ENCODE data around the gene SPA17.

The SPA17 gene

GRCh38 chr11:124739479-124740276 lies 66.0 kb downstream of the SPA17 start, which contains the start of gene NRGN:
NRGN (plus strand) TSS chr11:124739942; CDS start chr11:124740085, 143 bp downstream.
- Histone ChIP-seq H3K36me3 (ENCODE audit: control insufficient read depth in 1 of 2, insufficient read depth in 2 of 2, low read depth in 1 of 2, low read length in 2 of 2) (no peaks in the 10 kb centered on the region), H2AFZ (ENCODE audit: low read depth, low read length) (peak within 1 kb of the TSS; percentile 32), H3K79me1 (replicated peaks; ENCODE audit: low read length, poor library complexity, severe bottlenecking) (no peaks in the 10 kb centered on the region), H3K18ac (ENCODE audit: low read depth in 1 of 2, low read length in 2 of 2) (no peak within 1 kb of the TSS), H3K4me1 (ENCODE audit: control insufficient read depth, insufficient read depth, low read depth, low read length) (peaks cover 12% of the 10 kb centered on the region), H3K9ac (ENCODE audit: low read length) (peak within 1 kb of the TSS; percentile 36), H3K4ac (ENCODE audit: low read depth in 1 of 2, low read length in 2 of 2) (no peak within 1 kb of the TSS), H3K27ac (ENCODE audit: low read length, poor library complexity, severe bottlenecking) (no peak within 1 kb of the TSS), H4K8ac (ENCODE audit: low read length) (no peak within 1 kb of the TSS), H3K14ac (ENCODE audit: low read length in 2 of 2) (no peak within 1 kb of the TSS), H3K4me2 (ENCODE audit: low read length, poor library complexity, severe bottlenecking) (peak within 1 kb of the TSS; percentile 82), H4K91ac (ENCODE audit: low read length) (no peak within 1 kb of the TSS), H2BK5ac (ENCODE audit: low read depth, low read length, poor library complexity, severe bottlenecking) (no peak within 1 kb of the TSS), H3K9me3 (ENCODE audit: control insufficient read depth, low read length) (peaks cover 2% of the 10 kb centered on the region), H3K23ac (ENCODE audit: low read length in 2 of 2) (peak within 1 kb of the TSS in 1 of 2 experiments; percentile 32), H2AK5ac (ENCODE audit: low read length, severe bottlenecking) (no peak within 1 kb of the TSS), H2BK12ac (ENCODE audit: low read length in 2 of 2) (no peak within 1 kb of the TSS), H3K4me3 (ENCODE audit: insufficient read depth in 1 of 2, low read depth in 1 of 2, low read length in 2 of 2) (peak within 1 kb of the TSS; percentile 38 to 74), H3K27me3 (ENCODE audit: control insufficient read depth in 1 of 2, insufficient read depth in 1 of 2, low read length in 2 of 2) (peaks cover 95 to 96% of the 10 kb centered on the region in 2 experiments), H2BK120ac (ENCODE audit: low read depth, low read length) (no peak within 1 kb of the TSS), H2BK15ac (ENCODE audit: low read depth, poor library complexity, severe bottlenecking) (no peak within 1 kb of the TSS)
- DNase-seq: peak; percentile 87
- WGBS: under 1% methylated on average over 43 of the region's 59 CpGs

GRCh38 chr11:124740277-124740882 lies 66.7 kb downstream of the SPA17 start:
- H3K9ac ChIP-seq (ENCODE audit: low read length): no peak overlapping the region
- H3K79me1 ChIP-seq (replicated peaks; ENCODE audit: low read length, poor library complexity, severe bottlenecking): no peaks in the 10 kb centered on the region
- H3K14ac ChIP-seq (ENCODE audit: low read length in 2 of 2): no peak overlapping the region
- H3K9me3 ChIP-seq (ENCODE audit: control insufficient read depth, low read length): peaks cover 2% of the 10 kb centered on the region
- H4K8ac ChIP-seq (ENCODE audit: low read length): no peak overlapping the region
- H3K27ac ChIP-seq (ENCODE audit: low read length, poor library complexity, severe bottlenecking): no peak overlapping the region
- H3K4me1 ChIP-seq (ENCODE audit: control insufficient read depth, insufficient read depth, low read depth, low read length): peaks cover 16% of the 10 kb centered on the region
- H3K4me2 ChIP-seq (ENCODE audit: low read length, poor library complexity, severe bottlenecking): peak overlapping the region; percentile 82
- no peaks in the 10 kb centered on the region for H3K36me3 ChIP-seq (ENCODE audit: control insufficient read depth in 1 of 2, insufficient read depth in 2 of 2, low read depth in 1 of 2, low read length in 2 of 2)
- peak overlapping the region in 1 of 2 experiments; percentile 6 for H3K23ac ChIP-seq (ENCODE audit: low read length in 2 of 2)
- 7% methylated on average over 33 of the region's 37 CpGs for WGBS
- H2BK15ac ChIP-seq (ENCODE audit: low read depth, poor library complexity, severe bottlenecking): no peak overlapping the region
- H3K18ac ChIP-seq (ENCODE audit: low read depth in 1 of 2, low read length in 2 of 2): no peak overlapping the region
- H2AFZ ChIP-seq (ENCODE audit: low read depth, low read length): peak overlapping the region; percentile 32
- no peak overlapping the region for H2AK5ac ChIP-seq (ENCODE audit: low read length, severe bottlenecking)
- no peak for DNase-seq
- no peak overlapping the region for H2BK12ac ChIP-seq (ENCODE audit: low read length in 2 of 2)
- H2BK5ac ChIP-seq (ENCODE audit: low read depth, low read length, poor library complexity, severe bottlenecking): no peak overlapping the region
- H3K4me3 ChIP-seq (ENCODE audit: insufficient read depth in 1 of 2, low read depth in 1 of 2, low read length in 2 of 2): peak overlapping the region; percentile 38 to 70
- H3K4ac ChIP-seq (ENCODE audit: low read depth in 1 of 2, low read length in 2 of 2): no peak overlapping the region
- H4K91ac ChIP-seq (ENCODE audit: low read length): no peak overlapping the region
- no peak overlapping the region for H2BK120ac ChIP-seq (ENCODE audit: low read depth, low read length)
- peaks cover 95 to 96% of the 10 kb centered on the region in 2 experiments for H3K27me3 ChIP-seq (ENCODE audit: control insufficient read depth in 1 of 2, insufficient read depth in 1 of 2, low read length in 2 of 2)

GRCh38 chr11:124742555-124742954 lies 68.9 kb downstream of the SPA17 start:
- no peaks in the 10 kb centered on the region for H3K36me3 ChIP-seq (ENCODE audit: control insufficient read depth in 1 of 2, insufficient read depth in 2 of 2, low read depth in 1 of 2, low read length in 2 of 2)
- H3K23ac ChIP-seq (ENCODE audit: low read length in 2 of 2): no peak overlapping the region
- peaks cover 88 to 95% of the 10 kb centered on the region in 2 experiments for H3K27me3 ChIP-seq (ENCODE audit: control insufficient read depth in 1 of 2, insufficient read depth in 1 of 2, low read length in 2 of 2)
- no peak overlapping the region for H2AFZ ChIP-seq (ENCODE audit: low read depth, low read length)
- H3K4me3 ChIP-seq (ENCODE audit: insufficient read depth in 1 of 2, low read depth in 1 of 2, low read length in 2 of 2): no peak overlapping the region
- H2BK5ac ChIP-seq (ENCODE audit: low read depth, low read length, poor library complexity, severe bottlenecking): no peak overlapping the region
- H4K8ac ChIP-seq (ENCODE audit: low read length): no peak overlapping the region
- no peak overlapping the region for H3K4me2 ChIP-seq (ENCODE audit: low read length, poor library complexity, severe bottlenecking)
- no peak overlapping the region for H3K4ac ChIP-seq (ENCODE audit: low read depth in 1 of 2, low read length in 2 of 2)
- H2BK120ac ChIP-seq (ENCODE audit: low read depth, low read length): no peak overlapping the region
- H3K79me1 ChIP-seq (replicated peaks; ENCODE audit: low read length, poor library complexity, severe bottlenecking): no peaks in the 10 kb centered on the region
- no peak overlapping the region for H2BK12ac ChIP-seq (ENCODE audit: low read length in 2 of 2)
- DNase-seq: no peak
- H3K9ac ChIP-seq (ENCODE audit: low read length): no peak overlapping the region
- H2BK15ac ChIP-seq (ENCODE audit: low read depth, poor library complexity, severe bottlenecking): no peak overlapping the region
- no peak overlapping the region for H4K91ac ChIP-seq (ENCODE audit: low read length)
- peaks cover 2% of the 10 kb centered on the region for H3K9me3 ChIP-seq (ENCODE audit: control insufficient read depth, low read length)
- no peak overlapping the region for H3K27ac ChIP-seq (ENCODE audit: low read length, poor library complexity, severe bottlenecking)
- H3K14ac ChIP-seq (ENCODE audit: low read length in 2 of 2): no peak overlapping the region
- H3K18ac ChIP-seq (ENCODE audit: low read depth in 1 of 2, low read length in 2 of 2): no peak overlapping the region
- H3K4me1 ChIP-seq (ENCODE audit: control insufficient read depth, insufficient read depth, low read depth, low read length): peaks cover 34% of the 10 kb centered on the region
- H2AK5ac ChIP-seq (ENCODE audit: low read length, severe bottlenecking): no peak overlapping the region
- WGBS: 13% methylated on average over 2 of the region's 2 CpGs

GRCh38 chr11:124743050-124743449 lies 69.3 kb downstream of the SPA17 start:
- Histone ChIP-seq H3K4me1 (ENCODE audit: control insufficient read depth, insufficient read depth, low read depth, low read length) (peaks cover 35% of the 10 kb centered on the region), H2AFZ (ENCODE audit: low read depth, low read length) (no peak overlapping the region), H3K27me3 (ENCODE audit: control insufficient read depth in 1 of 2, insufficient read depth in 1 of 2, low read length in 2 of 2) (peaks cover 83 to 95% of the 10 kb centered on the region in 2 experiments), H3K14ac (ENCODE audit: low read length in 2 of 2) (no peak overlapping the region), H3K36me3 (ENCODE audit: control insufficient read depth in 1 of 2, insufficient read depth in 2 of 2, low read depth in 1 of 2, low read length in 2 of 2) (no peaks in the 10 kb centered on the region), H3K9me3 (ENCODE audit: control insufficient read depth, low read length) (peaks cover 2% of the 10 kb centered on the region), H3K23ac (ENCODE audit: low read length in 2 of 2) (no peak overlapping the region), H2AK5ac (ENCODE audit: low read length, severe bottlenecking) (no peak overlapping the region), H3K27ac (ENCODE audit: low read length, poor library complexity, severe bottlenecking) (no peak overlapping the region), H2BK5ac (ENCODE audit: low read depth, low read length, poor library complexity, severe bottlenecking) (no peak overlapping the region), H2BK120ac (ENCODE audit: low read depth, low read length) (no peak overlapping the region), H4K91ac (ENCODE audit: low read length) (no peak overlapping the region), H2BK15ac (ENCODE audit: low read depth, poor library complexity, severe bottlenecking) (no peak overlapping the region), H4K8ac (ENCODE audit: low read length) (no peak overlapping the region), H3K18ac (ENCODE audit: low read depth in 1 of 2, low read length in 2 of 2) (no peak overlapping the region), H3K4me2 (ENCODE audit: low read length, poor library complexity, severe bottlenecking) (no peak overlapping the region), H3K4me3 (ENCODE audit: insufficient read depth in 1 of 2, low read depth in 1 of 2, low read length in 2 of 2) (no peak overlapping the region), H3K9ac (ENCODE audit: low read length) (no peak overlapping the region), H3K79me1 (replicated peaks; ENCODE audit: low read length, poor library complexity, severe bottlenecking) (no peaks in the 10 kb centered on the region), H3K4ac (ENCODE audit: low read depth in 1 of 2, low read length in 2 of 2) (no peak overlapping the region), H2BK12ac (ENCODE audit: low read length in 2 of 2) (no peak overlapping the region)
- no peak for DNase-seq
- 36% methylated on average over 2 of the region's 6 CpGs for WGBS
